ENCODE measurements around the gene LIPG.
"Not testable (repeated sequence)": the region's sequence is repeated elsewhere in the genome, so short reads cannot be mapped to it uniquely, and the experiment has no call there.

The LIPG gene

DNA sequence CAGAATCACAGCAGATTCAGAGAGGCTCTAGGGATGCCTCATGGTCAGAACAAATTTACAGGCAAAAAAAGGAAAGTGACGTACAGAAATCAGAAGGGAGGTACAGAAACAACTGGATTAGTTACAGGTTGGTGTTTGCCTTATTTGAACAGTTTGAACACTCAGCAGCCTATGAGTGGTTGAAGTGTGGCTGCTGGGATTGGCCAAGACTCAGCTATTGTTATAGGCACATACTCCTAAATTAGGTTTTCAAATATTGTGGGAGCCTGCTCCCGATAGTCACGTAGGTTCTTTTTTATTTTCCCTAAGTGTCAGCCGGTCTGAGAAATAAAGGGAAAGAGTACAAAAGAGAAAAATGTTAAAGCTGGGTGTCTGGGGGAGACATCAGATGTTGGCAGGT is 8.9 kb upstream of the LIPG start:
- no peaks in the 10 kb centered on the region for H3K36me3 ChIP-seq (ENCODE audit: control insufficient read depth, insufficient read depth, low read length)
- H3K4me3 ChIP-seq (ENCODE audit: low read length) = no peak overlapping the region

DNA sequence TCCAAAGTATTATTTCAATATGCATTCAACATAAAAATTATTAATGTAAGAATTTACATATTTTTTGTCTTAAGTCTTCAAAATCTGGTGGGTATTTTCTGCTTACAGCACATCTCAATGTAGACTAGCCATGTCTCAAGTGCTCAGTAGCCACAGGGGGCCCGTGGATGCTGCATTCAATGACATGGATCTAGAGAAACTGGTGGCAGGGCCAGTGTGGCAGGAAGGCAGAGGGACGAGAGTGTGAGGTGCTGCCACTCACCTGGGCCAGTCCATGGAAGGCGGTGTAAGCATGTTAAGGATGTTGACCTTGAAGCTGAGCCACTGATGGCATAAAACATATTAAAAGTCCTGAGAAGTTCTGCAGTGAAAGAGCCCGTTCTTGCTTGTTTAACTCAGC is 6.2 kb upstream of the LIPG start:
- Histone ChIP-seq H3K9ac (ENCODE audit: low read length) (no peak overlapping the region), H3K4me1 (ENCODE audit: control insufficient read depth, insufficient read depth, low read length) (no peaks in the 10 kb centered on the region), H3K27ac (ENCODE audit: low read depth, low read length) (no peak overlapping the region), H3K36me3 (ENCODE audit: control insufficient read depth, insufficient read depth, low read length) (no peaks in the 10 kb centered on the region), H3K27me3 (ENCODE audit: control insufficient read depth, insufficient read depth, low read length) (peaks cover 7% of the 10 kb centered on the region), H3K4me3 (ENCODE audit: low read length) (no peak overlapping the region)

More for the DNA sequence above, 8.9 kb upstream of the LIPG start:
- Histone ChIP-seq H3K4me1 (ENCODE audit: control insufficient read depth, insufficient read depth, low read length) (no peaks in the 10 kb centered on the region), H3K27ac (ENCODE audit: low read depth, low read length) (no peak overlapping the region), H3K9ac (ENCODE audit: low read length) (no peak overlapping the region), H3K27me3 (ENCODE audit: control insufficient read depth, insufficient read depth, low read length) (no peaks in the 10 kb centered on the region)

GRCh38 chr18:49558356-49558755 is 3.5 kb upstream of the LIPG start:
- Histone ChIP-seq H3K27ac (ENCODE audit: low read depth, low read length) (no peak overlapping the region), H3K4me3 (ENCODE audit: low read length) (no peak overlapping the region), H3K9ac (ENCODE audit: low read length) (no peak overlapping the region), H3K27me3 (ENCODE audit: control insufficient read depth, insufficient read depth, low read length) (peaks cover 17% of the 10 kb centered on the region), H3K36me3 (ENCODE audit: control insufficient read depth, insufficient read depth, low read length) (no peaks in the 10 kb centered on the region), H3K4me1 (ENCODE audit: control insufficient read depth, insufficient read depth, low read length) (no peaks in the 10 kb centered on the region)

- not testable (repeated sequence) for H3K4me3 ChIP-seq (ENCODE audit: low read length); H3K9ac ChIP-seq (ENCODE audit: low read length); H3K27ac ChIP-seq (ENCODE audit: low read depth, low read length); H3K36me3 ChIP-seq (ENCODE audit: control insufficient read depth, insufficient read depth, low read length); H3K4me1 ChIP-seq (ENCODE audit: control insufficient read depth, insufficient read depth, low read length)
- H3K27me3 ChIP-seq (ENCODE audit: control insufficient read depth, insufficient read depth, low read length) = peaks cover 17% of the 10 kb centered on the region
Observed at GRCh38 chr18:49559326-49559931, 2.4 kb upstream of the LIPG start.

GRCh38 chr18:49560277-49560623 is 1.6 kb upstream of the LIPG start:
- Histone ChIP-seq H3K9ac (ENCODE audit: low read length) (no peak overlapping the region), H3K27me3 (ENCODE audit: control insufficient read depth, insufficient read depth, low read length) (peaks cover 17% of the 10 kb centered on the region), H3K4me3 (ENCODE audit: low read length) (peak overlapping the region; percentile 56), H3K4me1 (ENCODE audit: control insufficient read depth, insufficient read depth, low read length) (no peaks in the 10 kb centered on the region), H3K27ac (ENCODE audit: low read depth, low read length) (no peak overlapping the region), H3K36me3 (ENCODE audit: control insufficient read depth, insufficient read depth, low read length) (no peaks in the 10 kb centered on the region)

DNA sequence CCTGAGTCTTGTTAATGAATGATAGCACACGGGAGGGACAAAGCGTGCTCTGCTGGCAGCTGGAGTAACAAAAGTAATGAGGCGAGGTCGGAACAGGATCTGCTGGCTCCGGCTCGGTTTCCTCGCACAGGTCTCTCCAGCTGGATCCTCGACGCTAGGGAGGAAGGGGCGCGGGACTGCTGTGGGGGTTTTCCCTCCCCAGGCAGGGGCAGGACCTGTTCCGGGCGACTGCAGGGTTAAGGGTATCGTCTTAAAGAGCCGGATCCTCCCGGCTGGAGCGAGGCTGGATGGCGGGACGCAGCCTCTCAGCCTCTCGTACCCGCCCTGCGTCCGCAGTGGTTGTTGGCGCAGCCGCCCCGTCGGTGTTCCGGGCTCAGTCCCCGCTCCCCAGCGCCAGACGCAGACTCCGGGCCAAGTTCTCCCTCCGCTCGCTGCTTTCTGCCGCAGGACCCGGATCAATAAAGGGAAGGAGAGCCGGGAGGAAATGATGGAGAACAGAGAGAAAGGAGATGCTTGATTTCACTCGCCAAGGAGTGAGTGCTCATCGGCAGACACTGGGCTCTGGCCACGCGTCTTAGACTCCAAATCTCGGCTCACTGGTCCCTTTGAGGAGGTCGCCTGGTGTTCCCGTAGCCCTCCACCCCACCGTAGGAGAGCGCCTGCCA is 1.1 kb upstream of the LIPG start:
- Histone ChIP-seq H3K4me3 (ENCODE audit: low read length) (peak overlapping the region; percentile 56), H3K9ac (ENCODE audit: low read length) (no peak overlapping the region), H3K4me1 (ENCODE audit: control insufficient read depth, insufficient read depth, low read length) (no peaks in the 10 kb centered on the region), H3K27ac (ENCODE audit: low read depth, low read length) (no peak overlapping the region), H3K27me3 (ENCODE audit: control insufficient read depth, insufficient read depth, low read length) (peaks cover 17% of the 10 kb centered on the region), H3K36me3 (ENCODE audit: control insufficient read depth, insufficient read depth, low read length) (no peaks in the 10 kb centered on the region)

GRCh38 chr18:49562481-49563129 is 748 bp downstream of the LIPG start:
- Histone ChIP-seq H3K27ac (ENCODE audit: low read depth, low read length) (no peak overlapping the region), H3K27me3 (ENCODE audit: control insufficient read depth, insufficient read depth, low read length) (peaks cover 17% of the 10 kb centered on the region), H3K4me3 (ENCODE audit: low read length) (peak overlapping the region; percentile 56), H3K9ac (ENCODE audit: low read length) (no peak overlapping the region), H3K4me1 (ENCODE audit: control insufficient read depth, insufficient read depth, low read length) (no peaks in the 10 kb centered on the region), H3K36me3 (ENCODE audit: control insufficient read depth, insufficient read depth, low read length) (no peaks in the 10 kb centered on the region)

DNA sequence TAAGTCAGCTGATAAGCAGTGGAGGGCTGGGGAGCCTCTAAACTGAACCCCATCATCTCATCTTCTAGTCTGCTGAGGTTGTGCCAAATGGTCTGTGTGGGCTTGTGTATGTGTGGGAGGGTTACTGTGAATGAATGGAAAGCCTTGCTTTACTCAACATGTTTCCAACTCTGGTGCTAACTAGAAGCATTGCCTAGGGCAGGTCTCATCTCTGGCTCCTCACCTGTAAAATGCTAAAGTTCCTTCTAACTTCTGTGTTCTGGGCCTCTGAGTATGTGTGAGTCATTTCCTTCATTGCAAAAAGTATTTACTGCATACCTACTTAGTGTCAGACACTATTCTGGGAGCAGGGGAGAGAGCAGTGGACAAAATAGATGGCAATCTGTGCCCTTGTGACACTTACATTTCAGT is 1.3 kb downstream of the LIPG start:
- Histone ChIP-seq H3K4me1 (ENCODE audit: control insufficient read depth, insufficient read depth, low read length) (no peaks in the 10 kb centered on the region), H3K27ac (ENCODE audit: low read depth, low read length) (no peak overlapping the region), H3K27me3 (ENCODE audit: control insufficient read depth, insufficient read depth, low read length) (peaks cover 17% of the 10 kb centered on the region), H3K36me3 (ENCODE audit: control insufficient read depth, insufficient read depth, low read length) (no peaks in the 10 kb centered on the region), H3K9ac (ENCODE audit: low read length) (no peak overlapping the region), H3K4me3 (ENCODE audit: low read length) (peak overlapping the region; percentile 56)

GRCh38 chr18:49563701-49564517 is 2.1 kb downstream of the LIPG start:
- no peak overlapping the region for H3K9ac ChIP-seq (ENCODE audit: low read length)
- no peaks in the 10 kb centered on the region for H3K36me3 ChIP-seq (ENCODE audit: control insufficient read depth, insufficient read depth, low read length)
- no peak overlapping the region for H3K4me3 ChIP-seq (ENCODE audit: low read length)
- peaks cover 17% of the 10 kb centered on the region for H3K27me3 ChIP-seq (ENCODE audit: control insufficient read depth, insufficient read depth, low read length)
- H3K4me1 ChIP-seq (ENCODE audit: control insufficient read depth, insufficient read depth, low read length) = no peaks in the 10 kb centered on the region
- H3K27ac ChIP-seq (ENCODE audit: low read depth, low read length) = no peak overlapping the region

GRCh38 chr18:49564518-49564834 is 2.6 kb downstream of the LIPG start:
- Histone ChIP-seq H3K27me3 (ENCODE audit: control insufficient read depth, insufficient read depth, low read length) (peaks cover 17% of the 10 kb centered on the region), H3K4me1 (ENCODE audit: control insufficient read depth, insufficient read depth, low read length) (no peaks in the 10 kb centered on the region), H3K9ac (ENCODE audit: low read length) (no peak overlapping the region), H3K27ac (ENCODE audit: low read depth, low read length) (no peak overlapping the region), H3K4me3 (ENCODE audit: low read length) (no peak overlapping the region), H3K36me3 (ENCODE audit: control insufficient read depth, insufficient read depth, low read length) (no peaks in the 10 kb centered on the region)

GRCh38 chr18:49565101-49565500 is 3.2 kb downstream of the LIPG start:
- Histone ChIP-seq H3K9ac (ENCODE audit: low read length) (no peak overlapping the region), H3K4me1 (ENCODE audit: control insufficient read depth, insufficient read depth, low read length) (no peaks in the 10 kb centered on the region), H3K4me3 (ENCODE audit: low read length) (no peak overlapping the region), H3K27ac (ENCODE audit: low read depth, low read length) (no peak overlapping the region), H3K36me3 (ENCODE audit: control insufficient read depth, insufficient read depth, low read length) (no peaks in the 10 kb centered on the region), H3K27me3 (ENCODE audit: control insufficient read depth, insufficient read depth, low read length) (peaks cover 14% of the 10 kb centered on the region)

DNA sequence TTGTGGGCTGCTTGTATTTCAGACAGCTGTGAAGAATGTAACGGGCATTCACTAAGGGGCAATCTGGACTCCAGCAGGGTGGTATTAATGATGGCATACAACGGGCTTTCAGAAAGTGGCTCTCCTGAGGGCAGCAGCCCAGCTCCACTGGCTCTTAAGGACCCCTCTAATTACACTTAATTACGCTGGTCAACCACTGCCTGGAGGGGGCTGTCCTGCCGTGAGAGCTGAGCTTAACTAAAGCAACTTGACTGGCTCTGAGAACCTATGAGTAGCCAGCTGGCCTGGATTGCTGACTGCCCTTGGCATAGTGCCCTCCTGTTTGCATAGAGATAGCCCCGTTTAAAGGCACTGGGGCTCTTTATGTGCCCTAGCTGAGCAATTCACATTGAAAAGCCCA is 3.8 kb downstream of the LIPG start:
- Histone ChIP-seq H3K36me3 (ENCODE audit: control insufficient read depth, insufficient read depth, low read length) (no peaks in the 10 kb centered on the region), H3K4me3 (ENCODE audit: low read length) (no peak overlapping the region), H3K4me1 (ENCODE audit: control insufficient read depth, insufficient read depth, low read length) (no peaks in the 10 kb centered on the region), H3K9ac (ENCODE audit: low read length) (no peak overlapping the region), H3K27me3 (ENCODE audit: control insufficient read depth, insufficient read depth, low read length) (peaks cover 11% of the 10 kb centered on the region), H3K27ac (ENCODE audit: low read depth, low read length) (no peak overlapping the region)

Measured in rectal smooth muscle tissue (tissue), 1 donor.